ENCODE results near the gene TCTN2. TPM values are rescaled to one million over a fixed set of nuclear protein-coding genes. Genes with fewer than 3 reads are reported as not detected.

Gene TCTN2
- total and polyA plus RNA-seq, 2 donors (not counting 1 experiment from before 2014, with no cell fraction given), result 8.5 to 22.8 TPM

DNA sequence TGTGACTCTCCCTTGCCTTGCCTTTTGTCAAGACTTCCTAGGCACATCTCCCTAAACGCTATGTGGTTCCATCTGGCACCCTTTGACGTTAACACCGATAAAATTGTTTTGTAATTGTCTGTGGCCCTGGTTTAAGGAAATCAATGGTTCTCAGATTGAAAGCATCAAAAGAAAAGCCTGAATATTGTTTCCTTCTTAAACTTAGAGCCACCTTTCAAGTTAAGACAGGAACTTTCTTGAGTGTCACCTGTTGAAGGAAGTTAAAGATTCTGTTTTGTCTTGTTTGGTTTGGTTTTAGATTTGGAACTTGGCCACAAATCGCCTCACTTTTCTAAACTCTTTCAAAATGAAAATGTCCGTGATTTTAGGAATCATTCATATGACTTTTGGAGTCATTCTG is 76.4 kb downstream of the TCTN2 start:
- no peak overlapping the region for H3K9ac ChIP-seq (ENCODE audit: low read length)
- Mint-ChIP-seq H3K4me1 (peaks cover 16% of the 10 kb centered on the region), H3K27me3 (no peaks in the 10 kb centered on the region), H3K4me3 (no peak overlapping the region), H3K9me3 (ENCODE audit: insufficient read depth) (no peaks in the 10 kb centered on the region), H3K27ac (no peak overlapping the region)
- H3K9me3 ChIP-seq (ENCODE audit: control extremely low read depth in 1 of 3, control insufficient read depth in 2 of 3, insufficient read depth in 1 of 3, low read length in 2 of 3), result no peaks in the 10 kb centered on the region
- DNase-seq (no peak), ATAC-seq (ENCODE audit: low read depth) (no peak)
- H3K27ac ChIP-seq (ENCODE audit: low read length in 2 of 2), result no peak overlapping the region
- H3K79me2 ChIP-seq (ENCODE audit: control insufficient read depth, insufficient read depth, low read length), result no peaks in the 10 kb centered on the region
- H4K20me1 ChIP-seq (ENCODE audit: control insufficient read depth, insufficient read depth, low read length, poor library complexity, severe bottlenecking), result no peaks in the 10 kb centered on the region
- peaks cover 9 to 11% of the 10 kb centered on the region in 2 donors for H3K4me1 ChIP-seq (ENCODE audit: control insufficient read depth in 2 of 2, insufficient read depth in 2 of 2, low read length in 2 of 2)
- ChIA-PET POLR2A (no interaction called here), CTCF (no interaction called here)
- TF ChIP-seq EZH2 (IDR thresholded peaks at IDR 0.05; ENCODE audit: borderline replicate concordance, insufficient read depth, low read depth, low read length, poor library complexity, severe bottlenecking), result no peak
- TF ChIP-seq CTCF (IDR thresholded peaks at IDR 0.05), result no peak
- no peaks in the 10 kb centered on the region for H3K27me3 ChIP-seq (replicated peaks in 1 of 4; ENCODE audit: control extremely low read depth in 1 of 4, control insufficient read depth in 3 of 4, insufficient read depth in 4 of 4, low read length in 3 of 4)
- H2AFZ ChIP-seq (ENCODE audit: insufficient read depth, low read depth, low read length, poor library complexity, severe bottlenecking), result no peak overlapping the region
- 10% methylated on average over 2 of the region's 5 CpGs for WGBS (ENCODE audit: insufficient coverage)
- intact Hi-C loops (cut with micrococcal nuclease), result no loop called here
- H3K4me2 ChIP-seq (replicated peaks; ENCODE audit: low read depth, low read length, poor library complexity, severe bottlenecking), result no peak overlapping the region
- no peak overlapping the region for H3K4me3 ChIP-seq (ENCODE audit: control extremely low read depth in 1 of 5, extremely low read depth in 1 of 5, insufficient read depth in 1 of 5, low read depth in 2 of 5, low read length in 4 of 5)
- H3K36me3 ChIP-seq (replicated peaks in 1 of 2; ENCODE audit: control extremely low read depth in 1 of 2, control insufficient read depth in 1 of 2, extremely low read depth in 1 of 2, insufficient read depth in 2 of 2, low read length in 1 of 2), result peaks cover 7 to 54% of the 10 kb centered on the region in 2 experiments

DNA sequence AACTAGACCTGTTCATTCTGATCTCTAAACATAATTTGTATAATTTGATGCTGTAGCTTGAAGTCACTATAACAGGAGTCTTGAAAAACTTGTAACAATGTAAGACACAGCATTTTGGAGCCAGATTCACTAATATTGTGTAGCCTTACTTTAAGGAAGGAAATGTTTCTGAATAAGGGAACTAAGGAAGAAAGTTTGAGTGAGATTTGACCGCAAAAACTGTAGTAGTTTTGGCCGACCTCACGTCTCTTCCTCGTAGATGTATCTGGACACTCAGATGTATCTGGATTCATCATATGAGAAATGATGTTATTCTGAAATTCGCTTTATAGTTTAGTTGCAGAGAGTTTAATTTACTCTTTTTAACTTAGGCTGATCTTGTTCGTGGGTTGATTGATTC is 77.2 kb downstream of the TCTN2 start:
- peaks cover 7 to 60% of the 10 kb centered on the region in 2 experiments for H3K36me3 ChIP-seq (replicated peaks in 1 of 2; ENCODE audit: control extremely low read depth in 1 of 2, control insufficient read depth in 1 of 2, extremely low read depth in 1 of 2, insufficient read depth in 2 of 2, low read length in 1 of 2)
- POLR2A ChIA-PET, result no interaction called here
- intact Hi-C loops (cut with micrococcal nuclease), result no loop called here

More for the DNA sequence above, 77.2 kb downstream of the TCTN2 start:
- H3K79me2 ChIP-seq (ENCODE audit: control insufficient read depth, insufficient read depth, low read length), result no peaks in the 10 kb centered on the region
- H3K27ac ChIP-seq (ENCODE audit: low read length in 2 of 2), result peak overlapping the region in 1 of 2 donors; percentile 25
- Mint-ChIP-seq H3K27me3 (no peaks in the 10 kb centered on the region), H3K4me1 (peaks cover 11% of the 10 kb centered on the region), H3K9me3 (ENCODE audit: insufficient read depth) (no peaks in the 10 kb centered on the region), H3K4me3 (no peak overlapping the region), H3K27ac (no peak overlapping the region)
- no peak overlapping the region for H3K4me3 ChIP-seq (ENCODE audit: control extremely low read depth in 1 of 5, extremely low read depth in 1 of 5, insufficient read depth in 1 of 5, low read depth in 2 of 5, low read length in 4 of 5)
- no peak for ATAC-seq (ENCODE audit: low read depth)
- no peak for TF ChIP-seq EZH2 (IDR thresholded peaks at IDR 0.05; ENCODE audit: borderline replicate concordance, insufficient read depth, low read depth, low read length, poor library complexity, severe bottlenecking)
- TF ChIP-seq CTCF (IDR thresholded peaks at IDR 0.05), result no peak
- 14% methylated on average over 4 of the region's 6 CpGs for WGBS (ENCODE audit: insufficient coverage)
- peaks cover under 1 to 4% of the 10 kb centered on the region in 2 donors for H3K4me1 ChIP-seq (ENCODE audit: control insufficient read depth in 2 of 2, insufficient read depth in 2 of 2, low read length in 2 of 2)
- no peak overlapping the region for H2AFZ ChIP-seq (ENCODE audit: insufficient read depth, low read depth, low read length, poor library complexity, severe bottlenecking)
- CTCF ChIA-PET, result no interaction called here
- H3K4me2 ChIP-seq (replicated peaks; ENCODE audit: low read depth, low read length, poor library complexity, severe bottlenecking), result no peak overlapping the region
- no peaks in the 10 kb centered on the region for H3K27me3 ChIP-seq (replicated peaks in 1 of 4; ENCODE audit: control extremely low read depth in 1 of 4, control insufficient read depth in 3 of 4, insufficient read depth in 4 of 4, low read length in 3 of 4)
- no peaks in the 10 kb centered on the region for H4K20me1 ChIP-seq (ENCODE audit: control insufficient read depth, insufficient read depth, low read length, poor library complexity, severe bottlenecking)
- no peak overlapping the region for H3K9ac ChIP-seq (ENCODE audit: low read length)
- no peak for DNase-seq
- H3K9me3 ChIP-seq (ENCODE audit: control extremely low read depth in 1 of 3, control insufficient read depth in 2 of 3, insufficient read depth in 1 of 3, low read length in 2 of 3), result no peaks in the 10 kb centered on the region
